GM12878 (cell line): ENCODE measurements around the gene ANO9. TPM values are rescaled to one million over a fixed set of nuclear protein-coding genes. Genes with fewer than 3 reads are reported as not detected.

ENCODE experiments used
- ATF2 ChIP-seq: IDR thresholded peaks from 2 replicates; pipeline ENCODE4 v1.6.1; 2012; ENCODE audit warnings: low read length, inconsistent platforms
- BMI1 ChIP-seq: fragments of 450-650 bp; IDR thresholded peaks from 2 replicates; pipeline ENCODE4 v1.6.1; 2016; ENCODE audit warnings: mild to moderate bottlenecking, moderate library complexity, borderline replicate concordance
- E2F4 ChIP-seq: IDR thresholded peaks from 2 replicates; pipeline ENCODE4 v1.6.1; 2012; ENCODE audit warnings: low read depth, low read length, improper control_type of control experiment
- EGR1 ChIP-seq, 2 experiments: IDR thresholded peaks; 1 replicate in 1 of 2; 2 replicates in 1 of 2; pipeline ENCODE4 v1.6.1; 2011 to 2012; ENCODE audit warnings: low read depth in 2 of 2, low read length in 2 of 2, borderline replicate concordance in 1 of 2, mild to moderate bottlenecking in 1 of 2, moderate library complexity in 1 of 2
- HSF1 ChIP-seq: fragments of 150-350 bp; IDR thresholded peaks from 2 replicates; pipeline ENCODE4 v1.6.1; 2014; ENCODE audit warnings: mild to moderate bottlenecking, low read depth, low read length
- NFIC ChIP-seq: IDR thresholded peaks from 2 replicates; pipeline ENCODE4 v1.6.1; 2012; ENCODE audit warnings: low read depth, mild to moderate bottlenecking, inconsistent platforms, low read length, moderate library complexity
- POLR2A ChIP-seq: IDR thresholded peaks from 2 replicates; pipeline ENCODE4 v1.6.1; 2011; ENCODE audit warnings: low read depth, mild to moderate bottlenecking, low read length
- RB1 ChIP-seq: fragments of 450-650 bp; formaldehyde crosslinking; IDR thresholded peaks from 2 replicates; pipeline ENCODE4 v1.6.1; 2017; ENCODE audit warnings: mild to moderate bottlenecking, borderline replicate concordance
- REST ChIP-seq: IDR thresholded peaks from 2 replicates; pipeline ENCODE4 v1.6.1; 2012; ENCODE audit warnings: mild to moderate bottlenecking, low read depth, low read length
- RUNX3 ChIP-seq: IDR thresholded peaks from 2 replicates; pipeline ENCODE4 v1.6.1; 2012; ENCODE audit warnings: low read length, inconsistent platforms
- SMARCA5 ChIP-seq: fragments of 450-650 bp; IDR thresholded peaks from 2 replicates; pipeline ENCODE4 v1.6.1; 2017; ENCODE audit warnings: mild to moderate bottlenecking
- SP1 ChIP-seq: IDR thresholded peaks from one replicate; pipeline ENCODE4 v1.6.1; 2011; ENCODE audit warnings: low read depth, low read length
- SREBF1 ChIP-seq: IDR thresholded peaks from 2 replicates; pipeline ENCODE4 v1.6.1; 2012; ENCODE audit warnings: mild to moderate bottlenecking, low read length
- TCF7 ChIP-seq: IDR thresholded peaks from 2 replicates; pipeline ENCODE4 v1.6.1; 2014; ENCODE audit warnings: antibody characterized with exemption, borderline replicate concordance
- USF2 ChIP-seq: IDR thresholded peaks from 2 replicates; pipeline ENCODE4 v1.6.1; 2011; ENCODE audit warnings: low read depth, low read length, improper control_type of control experiment, borderline replicate concordance
- ZBTB40 ChIP-seq: fragments of 450-650 bp; IDR thresholded peaks from 2 replicates; pipeline ENCODE4 v1.6.1; 2016; ENCODE audit warnings: mild to moderate bottlenecking, moderate library complexity, borderline replicate concordance
- ZNF217 ChIP-seq: fragments of 450-650 bp; IDR thresholded peaks from 2 replicates; pipeline ENCODE4 v1.6.1; 2017; ENCODE audit warnings: antibody characterized with exemption, mild to moderate bottlenecking
- polyA plus RNA-seq, 11 experiments: library from polyadenylated mRNA; depleted of rRNA in 4 of 11; unstranded in 6 of 11; stranded (reverse) in 5 of 11; fragments of >200 nt; fragmentation: Nextera tagmentation in 4 of 11; fragmentation: Illumina TruSeq in 1 of 11; extraction: Ambion mirVana in 4 of 11; extraction: Trizol in 1 of 11; gene quantifications; 1 replicate in 1 of 11; 2 replicates in 10 of 11; pipeline versions ENCODE4 v1.2.1 to v1.2.3, GENCODE V29; 2011 to 2016; ENCODE audit warnings: inconsistent platforms in 2 of 11, missing spikeins in 2 of 11, low read depth in 1 of 11
- total RNA-seq, 4 experiments: library from RNA; depleted of rRNA in 3 of 4; stranded (reverse); fragments of >200 nt in 3 of 4; fragmentation: Illumina TruSeq in 1 of 4; extraction: Trizol in 1 of 4; gene quantifications; 2 replicates each; pipeline versions ENCODE4 v1.2.1 to v1.2.3, GENCODE V29; 2013 to 2021

Gene ANO9
- total and polyA plus RNA-seq, 10 of the 15 experiments (the other 5 are each of a cell fraction or from before 2014, with no cell fraction given) = 0.21 to 42.3 (median 12.0) TPM

GRCh38 chr11:447923-448731 lies 6.3 kb upstream of the ANO9 start (continued):
- peak; percentile 14; the same call in 1 of the 2 replicates for TF ChIP-seq USF2
- TF ChIP-seq EGR1 (IDR thresholded peaks at IDR 0.05; ENCODE audit: borderline replicate concordance in 1 of 2, low read depth in 2 of 2, low read length in 2 of 2) = peak in 1 of 2 experiments; percentile 24; a peak in 1 of 3 replicates
- no peak for TF ChIP-seq BMI1
- TF ChIP-seq RB1 = peak; percentile 82; the same call in 1 of the 2 replicates
- no peak for TF ChIP-seq E2F4
- no peak for TF ChIP-seq SREBF1
- TF ChIP-seq ATF2 = no peak
- TF ChIP-seq HSF1 = no peak
- TF ChIP-seq NFIC = no peak
- peak; percentile 89 for TF ChIP-seq POLR2A
- TF ChIP-seq TCF7 = no peak
- TF ChIP-seq REST = no peak
- no peak for TF ChIP-seq RUNX3
- TF ChIP-seq ZNF217 = no peak
- TF ChIP-seq SP1 = peak; percentile 43
- TF ChIP-seq ZBTB40 = peak; percentile 19; the same call in 1 of the 2 replicates
- TF ChIP-seq SMARCA5 = peak; percentile 87
